Activated naive CD8-positive, alpha-beta T cell treated with anti-CD3 and anti-CD28 coated beads for 36 hours (primary cell): ENCODE measurements around the gene CDKN2C. TPM values are rescaled to one million over a fixed set of nuclear protein-coding genes. Genes with fewer than 3 reads are reported as not detected.
A peak's percentile ranks its signal among the peaks of the same experiment; 100 is the strongest.
"Not testable (repeated sequence)": the region's sequence is repeated elsewhere in the genome, so short reads cannot be mapped to it uniquely, and the experiment has no call there.

Source experiments
- DNase-seq: peaks from one replicate; pipeline ENCODE4 v3.0.0; 2021
- H3K27ac Mint-ChIP-seq: one replicate; pipeline ENCODE4 v1.8.0; 2022; ENCODE audit warnings: mild to moderate bottlenecking, moderate library complexity, mixed read lengths
- H3K27me3 Mint-ChIP-seq: one replicate; pipeline ENCODE4 v1.8.0; 2022; ENCODE audit warnings: mild to moderate bottlenecking, mixed read lengths
- H3K36me3 Mint-ChIP-seq: one replicate; pipeline ENCODE4 v1.8.0; 2021; ENCODE audit warnings: mild to moderate bottlenecking, mixed read lengths
- H3K4me1 Mint-ChIP-seq: one replicate; pipeline ENCODE4 v1.8.0; 2021; ENCODE audit warnings: mixed read lengths
- H3K4me3 Mint-ChIP-seq: one replicate; pipeline ENCODE4 v1.8.0; 2022; ENCODE audit warnings: mild to moderate bottlenecking, moderate library complexity, mixed read lengths
- H3K9me3 Mint-ChIP-seq: one replicate; pipeline ENCODE4 v1.8.0; 2022; ENCODE audit warnings: mixed read lengths
- total RNA-seq, 2 experiments: library from RNA; stranded (reverse); gene quantifications; one replicate each; pipeline ENCODE4 v1.2.3, GENCODE V29; 2021

CDKN2C gene
- 10 to 100 TPM; 13.0 to 13.6 TPM for total RNA-seq

DNA sequence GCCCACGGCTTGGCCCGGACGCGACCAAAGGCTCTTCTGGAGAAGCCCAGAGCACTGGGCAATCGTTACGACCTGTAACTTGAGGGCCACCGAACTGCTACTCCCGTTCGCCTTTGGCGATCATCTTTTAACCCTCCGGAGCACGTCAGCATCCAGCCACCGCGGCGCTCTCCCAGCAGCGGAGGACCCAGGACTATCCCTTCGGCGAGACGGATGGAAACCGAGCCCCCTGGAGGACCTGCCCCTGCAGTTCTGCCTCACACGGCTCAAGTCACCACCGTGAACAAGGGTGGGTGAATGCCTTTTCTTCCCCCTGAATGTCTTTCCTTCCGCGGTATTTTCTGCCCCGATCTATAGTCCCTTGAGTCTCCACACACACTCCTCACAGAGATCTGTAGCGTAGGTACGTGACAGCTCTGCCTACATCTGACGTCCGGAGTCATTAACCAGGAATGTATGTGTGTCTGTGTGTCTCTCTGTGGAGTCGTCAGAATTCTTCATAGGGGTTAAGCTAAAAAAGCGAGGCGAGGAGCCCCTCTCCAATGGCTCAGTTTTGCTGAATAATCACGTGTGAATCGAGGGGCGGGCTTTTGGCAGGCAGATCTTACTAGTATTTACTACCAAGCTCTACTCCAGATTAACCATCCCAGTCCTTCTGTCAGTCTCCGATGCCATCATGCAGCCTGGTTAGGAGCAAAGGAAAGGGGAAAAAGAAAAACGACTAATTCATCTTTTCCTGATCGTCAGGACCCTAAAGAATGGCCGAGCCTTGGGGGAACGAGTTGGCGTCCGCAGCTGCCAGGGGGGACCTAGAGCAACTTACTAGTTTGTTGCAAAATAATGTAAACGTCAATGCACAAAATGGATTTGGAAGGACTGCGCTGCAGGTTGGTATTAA is at the start of gene CDKN2C:
CDKN2C (plus strand) TSS at position 635 of the 898 bp plus-strand sequence; CDS start at position 759, 124 bp downstream.
- no peaks in the 10 kb centered on the region for H3K9me3 Mint-ChIP-seq
- peak within 1 kb of the TSS; percentile 94 for H3K27ac Mint-ChIP-seq
- H3K4me3 Mint-ChIP-seq, result peak within 1 kb of the TSS; percentile 95
- H3K36me3 Mint-ChIP-seq, result peaks cover 7% of the 10 kb centered on the region
- H3K4me1 Mint-ChIP-seq, result peaks cover 18% of the 10 kb centered on the region
- peaks cover 37% of the 10 kb centered on the region for H3K27me3 Mint-ChIP-seq
- peak; percentile 50 for DNase-seq

DNA sequence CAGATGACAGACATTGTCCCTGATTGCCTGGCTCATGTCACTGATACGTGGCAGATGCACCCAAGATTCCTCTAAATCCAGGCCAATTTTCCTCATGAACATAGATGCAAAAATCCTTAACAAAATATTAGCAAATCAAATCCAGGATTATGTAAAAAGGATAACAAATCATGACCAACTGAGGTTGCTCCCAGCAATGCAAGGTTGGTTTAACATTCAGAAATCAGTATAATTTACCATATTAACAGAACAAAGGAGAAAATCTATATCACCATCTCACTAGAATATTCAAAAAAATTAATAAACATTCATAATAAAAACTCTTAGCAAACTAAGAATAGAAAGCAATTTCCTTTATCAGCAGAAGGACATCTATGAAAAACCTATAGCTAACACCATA is 49.6 kb upstream of the CDKN2C start:
- no peak for DNase-seq
- H3K4me1 Mint-ChIP-seq, result peaks cover 24% of the 10 kb centered on the region
- H3K36me3 Mint-ChIP-seq, result peaks cover 39% of the 10 kb centered on the region
- H3K4me3 Mint-ChIP-seq, result no peak overlapping the region
- H3K27ac Mint-ChIP-seq, result no peak overlapping the region
- no peaks in the 10 kb centered on the region for H3K27me3 Mint-ChIP-seq
- H3K9me3 Mint-ChIP-seq, result peaks cover 18% of the 10 kb centered on the region

DNA sequence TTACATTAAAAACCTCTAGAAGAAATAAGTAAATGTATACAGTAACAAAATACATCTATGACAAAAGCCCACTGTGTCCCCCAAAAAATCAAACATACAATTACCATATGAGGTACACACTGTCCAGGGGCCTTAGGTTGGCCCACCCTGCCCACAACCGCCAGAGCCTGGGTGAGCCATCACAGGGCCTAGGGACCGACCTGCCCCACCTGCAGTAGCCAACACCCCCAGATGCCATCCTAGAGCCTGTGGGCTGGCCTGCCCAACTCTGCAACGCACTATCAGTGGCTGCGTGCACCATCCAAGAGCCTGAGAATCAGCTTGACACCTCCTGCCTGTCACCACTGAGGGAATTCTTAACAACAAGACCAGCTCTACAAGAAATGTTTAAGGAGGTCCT is 49.0 kb upstream of the CDKN2C start:
- Mint-ChIP-seq H3K4me3 (no peak overlapping the region), H3K36me3 (peaks cover 40% of the 10 kb centered on the region), H3K27ac (no peak overlapping the region), H3K27me3 (no peaks in the 10 kb centered on the region), H3K9me3 (peaks cover 18% of the 10 kb centered on the region), H3K4me1 (peaks cover 21% of the 10 kb centered on the region)
- DNase-seq, result no peak

DNA sequence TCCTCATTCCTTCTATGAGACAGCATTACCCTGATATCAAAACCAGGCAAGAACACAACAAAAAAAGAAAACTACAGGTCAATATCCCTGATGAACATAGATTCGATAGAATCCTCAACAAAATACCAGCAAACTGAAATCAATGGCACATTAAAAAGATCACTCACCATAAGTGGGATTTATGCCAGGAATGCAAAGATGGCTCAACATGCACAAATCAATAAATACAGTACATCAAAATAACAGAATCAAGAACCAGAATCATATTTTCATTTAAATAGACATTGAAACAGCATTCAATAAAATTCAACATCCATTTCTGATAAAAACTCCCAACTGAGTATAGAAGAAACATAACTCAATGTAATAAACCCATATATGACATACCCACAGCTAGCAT is 46.5 kb upstream of the CDKN2C start:
- H3K27ac Mint-ChIP-seq, result no peak overlapping the region
- no peaks in the 10 kb centered on the region for H3K27me3 Mint-ChIP-seq
- H3K9me3 Mint-ChIP-seq, result peaks cover 18% of the 10 kb centered on the region
- H3K4me3 Mint-ChIP-seq, result no peak overlapping the region
- no peak for DNase-seq
- peaks cover 43% of the 10 kb centered on the region for H3K36me3 Mint-ChIP-seq
- H3K4me1 Mint-ChIP-seq, result peaks cover 9% of the 10 kb centered on the region

DNA sequence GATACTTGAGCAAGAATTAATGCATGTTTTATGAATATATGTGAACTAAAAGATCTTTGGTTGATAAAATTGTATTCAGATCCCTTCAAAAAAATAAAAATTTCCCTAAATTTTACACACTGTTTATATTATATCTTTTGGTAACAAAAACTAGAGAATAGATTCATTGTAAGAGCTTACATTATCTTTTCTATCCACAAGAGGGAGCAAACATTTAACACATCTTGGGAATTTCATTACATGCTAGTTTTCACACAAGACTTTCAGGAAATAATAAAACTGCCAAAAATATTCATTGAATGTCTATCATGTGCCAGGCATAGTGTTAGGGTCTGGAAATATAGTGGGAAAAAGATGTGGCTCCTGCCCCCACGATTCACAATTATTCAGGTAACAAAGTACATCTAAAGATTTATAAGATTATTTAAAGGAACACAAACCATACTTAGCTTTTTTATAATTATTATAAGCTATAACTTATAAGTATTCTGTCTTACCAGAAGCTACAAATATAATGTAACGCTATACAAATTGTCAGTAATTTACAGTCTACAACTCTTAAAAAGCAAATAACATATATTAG is 40.6 kb upstream of the CDKN2C start:
- Mint-ChIP-seq H3K9me3 (peaks cover under 1% of the 10 kb centered on the region), H3K4me3 (no peak overlapping the region), H3K27me3 (no peaks in the 10 kb centered on the region), H3K4me1 (peaks cover 34% of the 10 kb centered on the region), H3K36me3 (peaks cover 22% of the 10 kb centered on the region), H3K27ac (no peak overlapping the region)
- no peak for DNase-seq

DNA sequence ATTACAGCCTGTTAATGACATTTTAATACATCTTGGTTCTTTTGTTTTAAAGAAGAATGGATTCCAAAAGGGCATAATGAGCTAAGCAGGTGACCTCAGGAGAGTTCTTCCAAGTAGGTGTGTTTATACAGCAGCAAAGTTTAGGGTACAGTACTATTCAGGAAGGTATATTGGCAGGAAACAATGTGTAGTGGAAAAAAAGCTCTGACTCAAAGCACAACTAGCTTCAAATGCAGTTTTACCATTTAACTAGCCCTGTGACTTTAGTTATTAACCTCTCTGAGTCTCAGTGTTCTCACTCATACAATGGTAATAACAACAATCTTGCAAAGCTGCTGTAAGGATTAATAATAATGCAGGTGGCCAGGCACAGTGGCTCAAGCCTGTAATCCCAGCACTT is 39.9 kb upstream of the CDKN2C start:
- no peak for DNase-seq
- H3K36me3 Mint-ChIP-seq, result peaks cover 18% of the 10 kb centered on the region
- H3K27ac Mint-ChIP-seq, result peak overlapping the region; percentile 6
- H3K27me3 Mint-ChIP-seq, result no peaks in the 10 kb centered on the region
- peaks cover 34% of the 10 kb centered on the region for H3K4me1 Mint-ChIP-seq
- H3K4me3 Mint-ChIP-seq, result no peak overlapping the region
- H3K9me3 Mint-ChIP-seq, result peaks cover 2% of the 10 kb centered on the region

DNA sequence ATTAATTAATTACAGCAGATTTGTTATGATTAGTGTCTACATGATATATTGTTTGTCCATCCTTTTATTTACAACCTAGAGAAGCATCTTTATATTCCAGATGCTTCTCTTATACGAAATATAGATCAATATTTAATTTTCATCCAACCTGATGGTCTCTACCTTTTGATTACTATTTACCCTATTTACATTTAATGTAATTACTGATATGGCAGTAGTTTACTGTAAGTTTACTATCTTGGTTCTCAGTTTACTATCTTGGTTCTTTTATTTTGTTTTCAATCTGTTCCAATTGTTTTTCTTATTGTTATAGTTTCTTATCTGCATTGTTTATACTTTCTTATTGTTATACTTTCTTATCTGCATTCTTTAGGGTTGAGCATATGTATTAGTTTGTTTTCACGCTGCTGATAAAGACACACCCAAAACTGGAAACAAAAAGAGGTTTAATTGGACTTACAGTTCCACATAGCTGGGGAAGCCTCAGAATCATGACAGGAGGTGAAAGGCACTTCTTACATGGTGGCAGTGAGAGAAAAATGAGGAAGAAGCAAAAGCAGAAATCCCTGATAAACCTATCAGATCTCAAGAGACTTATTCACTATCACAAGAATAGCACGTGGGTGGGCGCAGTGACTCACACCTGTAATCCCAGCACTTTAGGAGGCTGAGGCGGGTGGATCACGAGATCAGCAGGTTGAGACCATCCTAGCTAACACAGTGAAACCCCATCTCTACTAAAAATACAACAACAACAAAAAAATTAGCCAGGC is 38.9 kb upstream of the CDKN2C start:
- no peak overlapping the region for H3K27ac Mint-ChIP-seq
- H3K4me1 Mint-ChIP-seq, result peaks cover 41% of the 10 kb centered on the region
- peak; percentile 25 for DNase-seq
- peaks cover 2% of the 10 kb centered on the region for H3K9me3 Mint-ChIP-seq
- no peaks in the 10 kb centered on the region for H3K27me3 Mint-ChIP-seq
- H3K36me3 Mint-ChIP-seq, result peaks cover 16% of the 10 kb centered on the region
- H3K4me3 Mint-ChIP-seq, result no peak overlapping the region

DNA sequence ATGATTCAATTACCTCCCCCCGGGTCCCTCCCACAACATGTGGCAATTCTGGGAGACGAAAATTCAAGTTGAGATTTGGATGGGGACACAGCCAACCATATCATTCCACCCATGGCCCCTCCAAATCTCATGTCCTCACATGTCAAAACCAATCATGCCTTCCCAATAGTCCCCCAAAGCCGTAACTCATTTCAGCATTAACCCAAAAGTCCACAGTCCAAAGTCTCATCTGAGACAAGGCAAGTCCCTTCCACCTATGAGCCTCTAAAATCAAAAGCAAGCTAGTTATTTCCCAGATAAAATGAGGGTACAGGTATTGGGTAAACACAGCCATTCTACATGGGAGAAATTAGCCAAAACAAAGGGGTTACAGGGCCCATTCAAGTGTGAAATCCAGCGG is 38.0 kb upstream of the CDKN2C start:
- not testable (repeated sequence) for DNase-seq, H3K4me3 Mint-ChIP-seq, H3K9me3 Mint-ChIP-seq, H3K27me3 Mint-ChIP-seq
- Mint-ChIP-seq H3K27ac (peak overlapping the region; percentile 34), H3K4me1 (peaks cover 46% of the 10 kb centered on the region), H3K36me3 (peaks cover 16% of the 10 kb centered on the region)

DNA sequence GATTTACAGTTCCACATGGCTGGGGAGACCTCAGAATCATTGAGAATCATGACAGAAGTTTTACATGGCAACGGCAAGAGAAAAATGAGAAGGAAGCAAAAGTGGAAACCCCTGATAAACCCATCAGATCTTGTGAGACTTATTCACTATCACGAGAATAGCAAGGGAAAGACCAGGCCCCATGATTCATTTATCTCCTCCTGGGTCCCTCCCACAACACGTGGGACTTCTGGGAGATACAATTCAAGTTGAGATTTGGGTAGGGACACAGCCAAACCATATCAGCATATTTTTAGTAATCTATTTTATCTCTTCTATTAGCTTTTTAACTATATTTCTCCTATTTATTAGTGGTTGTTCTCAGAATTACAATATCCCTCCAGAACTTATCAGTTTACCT is 36.3 kb upstream of the CDKN2C start:
- not testable (repeated sequence) for H3K9me3 Mint-ChIP-seq, H3K4me3 Mint-ChIP-seq, H3K27me3 Mint-ChIP-seq, H3K27ac Mint-ChIP-seq, DNase-seq
- H3K36me3 Mint-ChIP-seq, result peaks cover 13% of the 10 kb centered on the region
- H3K4me1 Mint-ChIP-seq, result peaks cover 49% of the 10 kb centered on the region

DNA sequence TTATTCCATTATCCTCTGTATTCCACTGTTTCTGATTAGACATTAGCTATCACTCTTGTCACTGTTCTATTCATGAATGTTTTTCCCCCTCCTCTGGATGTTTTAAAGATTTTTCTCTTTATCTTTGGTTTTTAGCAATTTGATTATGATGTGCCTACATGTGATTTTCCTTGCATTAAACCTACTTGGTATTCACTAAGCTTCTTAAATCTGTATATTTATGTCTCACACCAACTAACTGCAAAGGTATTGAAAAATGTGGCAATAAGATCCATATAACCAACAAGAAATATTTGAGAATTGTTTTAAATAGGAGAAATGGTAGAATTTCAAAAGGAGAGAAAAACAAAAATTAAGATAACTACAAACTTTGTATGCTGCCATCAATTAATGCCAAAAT is 35.2 kb upstream of the CDKN2C start:
- Mint-ChIP-seq H3K4me1 (peaks cover 45% of the 10 kb centered on the region), H3K36me3 (peaks cover 13% of the 10 kb centered on the region), H3K9me3 (peaks cover 2% of the 10 kb centered on the region), H3K4me3 (no peak overlapping the region), H3K27me3 (no peaks in the 10 kb centered on the region), H3K27ac (no peak overlapping the region)
- DNase-seq, result no peak

DNA sequence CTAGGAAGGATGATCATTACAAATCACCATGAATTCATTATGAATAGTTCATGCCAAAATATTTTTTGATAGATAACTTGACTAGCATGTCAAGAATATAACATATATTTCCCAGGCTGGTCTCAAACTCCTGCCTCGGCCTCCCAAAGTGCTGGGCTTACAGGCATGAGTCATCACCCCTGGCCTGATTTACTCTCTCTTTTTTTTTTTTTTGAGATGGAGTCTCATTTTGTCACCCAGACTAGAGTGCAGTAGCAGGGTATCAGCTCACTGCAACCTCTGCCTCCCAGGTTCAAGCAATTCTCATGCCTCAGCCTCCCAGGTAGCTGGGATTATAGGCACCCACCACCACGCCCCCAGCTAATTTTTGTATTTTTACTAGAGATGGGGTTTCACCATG is 34.8 kb upstream of the CDKN2C start:
- not testable (repeated sequence) for H3K27ac Mint-ChIP-seq, H3K27me3 Mint-ChIP-seq, DNase-seq, H3K4me3 Mint-ChIP-seq, H3K9me3 Mint-ChIP-seq
- Mint-ChIP-seq H3K4me1 (peaks cover 42% of the 10 kb centered on the region), H3K36me3 (peaks cover 13% of the 10 kb centered on the region)

DNA sequence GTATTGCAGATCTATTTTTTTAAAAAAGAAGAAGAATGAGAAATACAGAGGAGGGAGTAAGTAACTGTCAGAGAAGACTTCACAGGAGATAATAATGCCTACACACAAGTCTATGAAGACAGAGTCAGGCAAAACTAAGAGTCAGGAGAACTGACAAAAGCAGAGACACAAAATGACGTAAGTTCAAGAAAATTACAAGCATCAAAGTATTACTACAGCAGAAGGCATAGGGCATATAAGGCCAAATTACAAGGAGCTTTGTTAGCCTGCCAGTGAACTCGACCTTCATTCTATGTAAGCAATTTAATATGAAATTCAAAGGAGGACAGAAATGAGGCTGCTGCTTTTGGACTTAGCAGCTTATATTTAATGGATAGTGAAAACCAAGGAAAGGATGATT is 33.7 kb upstream of the CDKN2C start:
- no peak overlapping the region for H3K4me3 Mint-ChIP-seq
- H3K36me3 Mint-ChIP-seq, result peaks cover 16% of the 10 kb centered on the region
- H3K27ac Mint-ChIP-seq, result no peak overlapping the region
- no peaks in the 10 kb centered on the region for H3K27me3 Mint-ChIP-seq
- H3K9me3 Mint-ChIP-seq, result peaks cover 2% of the 10 kb centered on the region
- H3K4me1 Mint-ChIP-seq, result peaks cover 33% of the 10 kb centered on the region
- no peak for DNase-seq

DNA sequence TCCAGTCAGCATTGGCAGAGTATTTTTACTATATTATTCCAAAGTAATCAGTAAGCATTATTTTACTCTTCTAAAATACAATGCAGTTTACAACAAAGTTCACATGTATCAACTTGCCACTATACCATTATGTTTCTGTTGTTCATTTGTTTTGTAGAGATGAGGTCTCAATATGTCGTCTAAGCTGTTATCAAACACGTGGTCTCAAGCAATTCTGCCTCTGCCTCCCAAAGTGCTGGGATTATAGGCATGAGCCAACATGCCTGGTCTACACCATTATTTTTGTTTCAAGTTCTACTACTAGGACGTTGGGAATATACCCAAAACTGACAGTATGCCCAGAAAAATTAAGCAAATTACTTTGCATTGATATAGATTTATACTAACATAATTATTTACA is 29.8 kb upstream of the CDKN2C start:
- no peak for DNase-seq
- no peaks in the 10 kb centered on the region for H3K9me3 Mint-ChIP-seq

DNA sequence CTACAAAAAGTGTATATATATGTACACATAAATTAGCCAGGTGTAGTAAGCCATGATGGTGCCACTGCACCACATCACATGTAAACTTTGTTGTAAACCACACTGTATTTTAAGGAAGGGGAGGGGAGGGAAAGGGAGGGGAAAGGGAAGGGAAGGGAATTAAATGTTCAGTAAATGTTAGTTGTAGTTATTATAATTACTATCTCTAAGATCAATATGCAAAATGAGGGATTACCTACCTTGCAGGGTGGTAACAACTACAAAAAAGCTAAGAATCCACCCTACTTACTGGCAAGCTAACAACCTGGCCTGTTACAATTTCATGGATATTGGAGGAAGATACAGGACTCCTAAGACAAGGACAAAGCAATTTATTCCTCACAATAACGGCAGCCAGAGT is 27.7 kb upstream of the CDKN2C start:
- H3K27ac Mint-ChIP-seq, result no peak overlapping the region
- no peaks in the 10 kb centered on the region for H3K27me3 Mint-ChIP-seq
- DNase-seq, result no peak
- peaks cover 21% of the 10 kb centered on the region for H3K36me3 Mint-ChIP-seq
- H3K9me3 Mint-ChIP-seq, result no peaks in the 10 kb centered on the region
- H3K4me1 Mint-ChIP-seq, result peaks cover 35% of the 10 kb centered on the region
- no peak overlapping the region for H3K4me3 Mint-ChIP-seq

More for the DNA sequence above, 29.8 kb upstream of the CDKN2C start:
- Mint-ChIP-seq H3K27ac (no peak overlapping the region), H3K27me3 (no peaks in the 10 kb centered on the region), H3K4me3 (no peak overlapping the region), H3K4me1 (peaks cover 36% of the 10 kb centered on the region), H3K36me3 (peaks cover 16% of the 10 kb centered on the region)

DNA sequence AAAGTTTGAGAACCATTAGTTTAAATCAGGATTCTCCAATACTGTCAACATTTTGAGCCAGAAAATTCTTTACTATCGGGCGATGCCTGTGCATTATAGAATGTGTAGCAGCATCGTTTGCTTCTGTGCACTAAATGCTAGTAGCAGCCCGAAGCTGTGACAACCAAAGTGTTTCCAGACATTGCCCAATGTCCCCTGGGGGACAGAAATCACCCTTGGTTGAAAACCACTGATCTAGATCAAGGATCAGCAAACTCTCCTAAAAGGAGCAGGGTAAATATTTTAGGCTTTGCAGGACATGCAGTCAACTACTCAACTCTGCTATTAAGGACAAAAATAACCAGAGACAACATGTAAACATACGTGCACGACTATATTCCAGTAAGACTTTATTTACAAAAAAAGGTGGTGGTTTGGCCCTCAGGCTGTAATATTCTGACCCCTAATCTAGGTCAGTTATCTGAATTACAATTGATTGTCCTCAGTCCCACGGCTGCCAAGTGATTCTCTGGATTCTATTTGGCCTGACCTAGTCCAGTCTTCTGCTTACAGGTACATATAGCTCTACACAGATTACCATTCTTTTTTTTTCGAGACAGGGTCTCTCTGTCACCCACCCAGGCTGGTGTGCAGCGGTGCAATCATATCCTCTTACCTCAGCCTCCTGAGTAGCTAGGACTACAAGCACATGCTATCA is 20.6 kb upstream of the CDKN2C start:
- Mint-ChIP-seq H3K27ac (no peak overlapping the region), H3K27me3 (no peaks in the 10 kb centered on the region), H3K4me1 (peaks cover 35% of the 10 kb centered on the region), H3K4me3 (no peak overlapping the region), H3K36me3 (peaks cover 29% of the 10 kb centered on the region), H3K9me3 (no peaks in the 10 kb centered on the region)
- DNase-seq, result no peak
